ENCODE data around the gene LRRFIP1. TPM values are rescaled to one million over a fixed set of nuclear protein-coding genes. Genes with fewer than 3 reads are reported as not detected.

LRRFIP1 gene
- total and polyA plus RNA-seq, 2 of the 13 experiments (the other 11 are each of a cell fraction or from before 2014, with no cell fraction given), result 15.9 to 40.5 TPM

- TF ChIP-seq NCOA1 (CRISPR knock-in tag; IDR thresholded peaks at IDR 0.05) (0 out of 2 replicates have a peak, but pooled peaks have one; percentile 26), FOXP1 (IDR thresholded peaks at IDR 0.05) (no peak), FOXP1 (CRISPR knock-in tag; IDR thresholded peaks at IDR 0.05) (no peak), ZNF160 (CRISPR knock-in tag; IDR thresholded peaks at IDR 0.05) (no peak; the same call in 1 of the 2 replicates), ZSCAN20 (CRISPR knock-in tag; IDR thresholded peaks at IDR 0.05; ENCODE audit: borderline replicate concordance) (no peak), ZNF839 (CRISPR knock-in tag; IDR thresholded peaks at IDR 0.05; ENCODE audit: borderline replicate concordance) (no peak), ZFAT (CRISPR knock-in tag; conservative IDR thresholded peaks at IDR 0.05) (no peak), PRMT3 (CRISPR knock-in tag; IDR thresholded peaks at IDR 0.05; ENCODE audit: borderline replicate concordance, low read depth) (no peak), TBP (CRISPR knock-in tag; IDR thresholded peaks at IDR 0.05) (no peak), GRHL1 (CRISPR knock-in tag; conservative IDR thresholded peaks at IDR 0.05) (no peak), KMT2A (CRISPR knock-in tag; IDR thresholded peaks at IDR 0.05) (peak; percentile 82), ZNF549 (CRISPR knock-in tag; IDR thresholded peaks at IDR 0.05) (no peak), SRF (IDR thresholded peaks at IDR 0.05; ENCODE audit: low read depth, low read length) (no peak), KDM1A (CRISPR knock-in tag; IDR thresholded peaks at IDR 0.05) (no peak), MAX (IDR thresholded peaks at IDR 0.05) (peak; percentile 77), ZNF672 (CRISPR knock-in tag; IDR thresholded peaks at IDR 0.05) (no peak), FOXA3 (CRISPR knock-in tag; IDR thresholded peaks at IDR 0.05) (peak; percentile 51; the same call in 1 of the 2 replicates), NFE2 (CRISPR knock-in tag; IDR thresholded peaks at IDR 0.05) (no peak), ZNF772 (CRISPR knock-in tag; IDR thresholded peaks at IDR 0.05) (peak; percentile 23; the same call in 1 of the 2 replicates), E2F1 (CRISPR knock-in tag; IDR thresholded peaks at IDR 0.05) (no peak), ELF1 (CRISPR knock-in tag; IDR thresholded peaks at IDR 0.05) (peak; percentile 91), ZNF652 (CRISPR knock-in tag; IDR thresholded peaks at IDR 0.05; ENCODE audit: borderline replicate concordance, low read depth) (no peak), ZNF746 (CRISPR knock-in tag; IDR thresholded peaks at IDR 0.05) (no peak), ZFP1 (CRISPR knock-in tag; IDR thresholded peaks at IDR 0.05) (no peak), REXO4 (CRISPR knock-in tag; IDR thresholded peaks at IDR 0.05; ENCODE audit: borderline replicate concordance) (no peak), ZFP62 (CRISPR knock-in tag; IDR thresholded peaks at IDR 0.05) (no peak), HINFP (CRISPR knock-in tag; IDR thresholded peaks at IDR 0.05; ENCODE audit: low read depth) (no peak; the same call in 1 of the 2 replicates)
- TF ChIP-seq, protein P1, sequence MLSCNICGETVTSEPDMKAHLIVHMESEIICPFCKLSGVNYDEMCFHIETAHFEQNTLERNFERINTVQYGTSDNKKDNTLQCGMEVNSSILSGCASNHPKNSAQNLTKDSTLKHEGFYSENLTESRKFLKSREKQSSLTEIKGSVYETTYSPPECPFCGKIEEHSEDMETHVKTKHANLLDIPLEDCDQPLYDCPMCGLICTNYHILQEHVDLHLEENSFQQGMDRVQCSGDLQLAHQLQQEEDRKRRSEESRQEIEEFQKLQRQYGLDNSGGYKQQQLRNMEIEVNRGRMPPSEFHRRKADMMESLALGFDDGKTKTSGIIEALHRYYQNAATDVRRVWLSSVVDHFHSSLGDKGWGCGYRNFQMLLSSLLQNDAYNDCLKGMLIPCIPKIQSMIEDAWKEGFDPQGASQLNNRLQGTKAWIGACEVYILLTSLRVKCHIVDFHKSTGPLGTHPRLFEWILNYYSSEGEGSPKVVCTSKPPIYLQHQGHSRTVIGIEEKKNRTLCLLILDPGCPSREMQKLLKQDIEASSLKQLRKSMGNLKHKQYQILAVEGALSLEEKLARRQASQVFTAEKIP (CRISPR knock-in tag; IDR thresholded peaks at IDR 0.05; ENCODE audit: borderline replicate concordance), result no peak
These were observed 88.1 kb downstream of the LRRFIP1 start (continued) for GRCh38 chr2:237715459-237715947.

Data from HepG2 (cell line).